ENCODE results near the gene DPEP2. TPM values are rescaled to one million over a fixed set of nuclear protein-coding genes. Genes with fewer than 3 reads are reported as not detected.

The DPEP2 gene
- total RNA-seq, 1 donor from 2014 or later: 0.99 TPM

DNA sequence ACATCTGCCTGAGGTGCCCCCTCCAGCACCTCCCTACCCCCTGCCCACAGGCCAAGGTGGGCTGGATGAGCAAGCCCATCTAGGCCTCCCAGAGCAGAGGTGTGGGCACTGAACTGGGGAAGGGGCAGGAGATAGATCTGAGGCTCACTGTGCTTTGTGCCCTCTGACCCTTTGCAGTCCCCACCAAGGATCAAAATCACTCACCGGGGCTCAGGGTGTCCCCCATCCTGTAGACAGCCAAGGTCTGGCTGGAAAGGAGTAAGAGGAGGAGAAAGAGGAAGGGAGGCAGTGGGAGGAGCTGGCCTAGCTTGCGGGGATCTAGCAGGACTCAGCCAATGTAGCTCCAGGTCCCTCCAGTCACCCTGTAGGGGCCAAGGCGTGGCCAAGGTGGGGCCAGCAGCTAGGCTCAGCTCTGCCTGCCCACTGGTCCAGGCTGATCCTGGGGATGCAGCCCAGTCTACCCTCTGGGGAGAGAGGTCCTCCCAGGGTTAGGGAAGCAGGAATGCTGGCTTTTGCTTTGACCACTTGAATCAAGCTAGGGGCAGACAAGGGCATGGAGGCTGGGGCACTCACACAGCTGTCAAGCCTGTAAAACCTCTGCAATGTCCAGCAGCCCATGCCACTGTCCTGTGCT lies 32.6 kb downstream of the DPEP2 start:
- no peaks in the 10 kb centered on the region for H3K9me3 ChIP-seq (replicated peaks)
- H3K36me3 ChIP-seq: peaks cover 17% of the 10 kb centered on the region
- peaks cover 78% of the 10 kb centered on the region for H3K4me1 ChIP-seq
- intact Hi-C loops (cut with micrococcal nuclease): no loop called here
- H3K27ac ChIP-seq (replicated peaks): peak overlapping the region; percentile 100
- H3K27me3 ChIP-seq (ENCODE audit: low read depth): no peaks in the 10 kb centered on the region
- TF ChIP-seq, protein P1, sequence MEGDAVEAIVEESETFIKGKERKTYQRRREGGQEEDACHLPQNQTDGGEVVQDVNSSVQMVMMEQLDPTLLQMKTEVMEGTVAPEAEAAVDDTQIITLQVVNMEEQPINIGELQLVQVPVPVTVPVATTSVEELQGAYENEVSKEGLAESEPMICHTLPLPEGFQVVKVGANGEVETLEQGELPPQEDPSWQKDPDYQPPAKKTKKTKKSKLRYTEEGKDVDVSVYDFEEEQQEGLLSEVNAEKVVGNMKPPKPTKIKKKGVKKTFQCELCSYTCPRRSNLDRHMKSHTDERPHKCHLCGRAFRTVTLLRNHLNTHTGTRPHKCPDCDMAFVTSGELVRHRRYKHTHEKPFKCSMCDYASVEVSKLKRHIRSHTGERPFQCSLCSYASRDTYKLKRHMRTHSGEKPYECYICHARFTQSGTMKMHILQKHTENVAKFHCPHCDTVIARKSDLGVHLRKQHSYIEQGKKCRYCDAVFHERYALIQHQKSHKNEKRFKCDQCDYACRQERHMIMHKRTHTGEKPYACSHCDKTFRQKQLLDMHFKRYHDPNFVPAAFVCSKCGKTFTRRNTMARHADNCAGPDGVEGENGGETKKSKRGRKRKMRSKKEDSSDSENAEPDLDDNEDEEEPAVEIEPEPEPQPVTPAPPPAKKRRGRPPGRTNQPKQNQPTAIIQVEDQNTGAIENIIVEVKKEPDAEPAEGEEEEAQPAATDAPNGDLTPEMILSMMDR (IDR thresholded peaks at IDR 0.05; ENCODE audit: borderline replicate concordance): no peak
- no peak for DNase-seq
- H3K4me3 ChIP-seq: peak overlapping the region; percentile 96

DNA sequence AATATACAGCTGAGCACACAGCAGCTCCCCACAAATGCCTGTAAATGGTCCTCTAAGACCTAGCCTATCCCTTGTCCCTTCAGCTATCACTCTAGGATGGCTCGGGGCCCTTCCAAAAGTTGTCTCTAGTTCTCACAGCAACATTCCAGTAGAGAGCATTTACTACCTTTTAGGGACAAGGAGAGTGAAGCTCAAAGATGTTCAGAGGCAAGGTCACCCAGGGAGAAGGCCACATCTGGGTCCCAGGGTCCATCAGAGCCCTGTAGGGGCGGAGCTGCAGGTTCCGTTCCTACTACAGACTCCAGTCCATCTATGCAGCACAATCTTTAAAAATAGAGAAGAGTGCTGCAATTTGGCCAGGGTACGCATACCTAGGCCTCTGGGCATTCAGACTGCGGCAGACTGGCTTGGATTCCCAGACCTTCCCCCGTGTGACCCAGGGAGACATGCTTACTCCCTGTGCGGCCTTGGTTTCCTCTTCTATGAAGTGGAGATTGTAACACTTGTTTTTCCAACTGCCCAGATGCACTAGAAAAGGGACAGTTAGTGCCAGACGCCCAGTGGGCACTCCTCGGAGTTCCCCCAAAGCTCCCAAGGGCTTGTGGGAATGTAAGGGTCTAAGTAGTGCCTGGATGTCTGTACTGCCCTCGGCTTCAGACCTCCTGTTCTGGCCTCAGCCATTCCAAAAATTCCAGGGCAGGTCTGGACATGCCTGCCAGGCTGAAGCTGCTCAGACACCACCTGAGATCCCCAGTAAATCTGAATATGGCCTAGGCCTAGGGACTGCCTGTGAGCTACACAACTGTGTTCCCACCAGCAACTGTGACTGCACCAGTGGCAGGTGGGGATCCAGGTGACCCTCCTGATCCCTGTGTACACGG lies 33.4 kb downstream of the DPEP2 start:
- TF ChIP-seq, protein P1 (IDR thresholded peaks at IDR 0.05; ENCODE audit: borderline replicate concordance): no peak
- DNase-seq: no peak
- no peaks in the 10 kb centered on the region for H3K9me3 ChIP-seq (replicated peaks)
- peak overlapping the region; percentile 96 for H3K4me3 ChIP-seq
- H3K27ac ChIP-seq (replicated peaks): peak overlapping the region; percentile 100
- peaks cover 86% of the 10 kb centered on the region for H3K4me1 ChIP-seq
- no peaks in the 10 kb centered on the region for H3K27me3 ChIP-seq (ENCODE audit: low read depth)
- intact Hi-C loops (cut with micrococcal nuclease): no loop called here
- peaks cover 25% of the 10 kb centered on the region for H3K36me3 ChIP-seq

DNA sequence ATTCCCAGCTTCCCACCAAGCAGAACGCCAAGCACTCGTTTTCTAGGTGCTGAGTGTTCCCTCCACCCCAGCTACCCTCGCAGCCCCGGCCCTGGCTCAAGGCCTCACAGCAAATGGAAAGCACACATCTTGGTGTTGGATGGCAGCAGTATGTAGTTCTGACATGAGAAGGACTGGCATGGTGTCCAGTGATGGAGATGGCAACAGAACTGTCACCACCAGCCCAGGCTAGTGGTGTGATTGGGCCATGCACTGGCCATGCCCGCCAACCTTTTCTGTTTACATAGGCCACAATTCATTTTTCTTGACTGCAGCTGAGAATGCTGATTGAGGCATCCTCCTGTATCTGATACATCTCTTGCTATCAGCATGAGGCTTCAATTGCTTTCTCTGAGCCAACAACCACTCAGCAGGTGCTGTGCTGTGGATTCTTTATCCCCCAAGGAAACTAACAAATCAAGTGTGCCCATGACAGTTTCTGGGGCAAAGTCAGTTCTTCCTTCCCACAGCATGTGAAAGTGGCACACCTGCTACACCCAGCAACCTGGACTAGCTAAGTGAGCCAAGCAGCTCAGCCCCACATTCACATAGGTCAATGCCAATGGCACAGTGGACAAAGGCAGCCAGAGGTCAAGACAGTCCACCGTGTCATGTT lies 34.7 kb downstream of the DPEP2 start:
- Histone ChIP-seq H3K4me1 (peaks cover 98% of the 10 kb centered on the region), H3K4me3 (peak overlapping the region; percentile 96), H3K36me3 (peaks cover 36% of the 10 kb centered on the region), H3K27me3 (ENCODE audit: low read depth) (no peaks in the 10 kb centered on the region), H3K27ac (replicated peaks) (peak overlapping the region; percentile 100), H3K9me3 (replicated peaks) (no peaks in the 10 kb centered on the region)
- TF ChIP-seq, protein P1 (IDR thresholded peaks at IDR 0.05; ENCODE audit: borderline replicate concordance): no peak
- intact Hi-C loops (cut with micrococcal nuclease): no loop called here
- no peak for DNase-seq

DNA sequence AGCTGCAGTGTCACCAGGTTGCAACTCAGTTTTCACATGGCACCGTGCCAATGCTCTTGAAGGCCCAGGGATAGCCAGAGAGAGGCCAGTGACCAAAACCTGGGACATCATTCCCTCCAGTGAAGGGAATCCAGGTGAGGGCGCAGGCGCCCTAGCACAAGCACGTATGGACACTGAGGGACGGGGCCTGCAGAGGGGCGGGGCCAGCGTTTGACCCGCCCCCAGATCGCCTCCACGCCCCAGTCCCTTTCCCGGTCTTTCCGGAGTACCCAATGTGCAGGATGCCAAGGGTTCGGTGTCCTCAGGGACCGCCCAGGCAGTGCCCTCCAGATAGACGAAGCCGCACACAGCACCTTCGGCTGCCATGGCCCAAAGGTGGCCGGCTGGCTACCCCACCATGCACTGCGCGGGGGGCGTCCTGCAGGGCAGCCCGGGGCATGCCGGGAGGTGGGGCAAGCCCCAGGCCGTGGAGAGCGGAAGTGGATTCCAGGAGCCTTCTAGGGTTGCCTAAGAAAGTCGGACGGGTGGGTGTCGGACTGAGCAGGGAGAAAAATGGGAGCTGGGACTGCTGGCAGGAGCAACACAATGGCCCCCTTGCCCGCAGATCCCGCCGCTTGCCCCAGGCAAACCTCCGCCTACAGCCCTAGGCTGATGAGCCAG lies 35.5 kb downstream of the DPEP2 start:
- peak overlapping the region; percentile 96 for H3K4me3 ChIP-seq
- H3K36me3 ChIP-seq: peaks cover 41% of the 10 kb centered on the region
- peak overlapping the region; percentile 100 for H3K27ac ChIP-seq (replicated peaks)
- peaks cover 98% of the 10 kb centered on the region for H3K4me1 ChIP-seq
- intact Hi-C loops (cut with micrococcal nuclease): no loop called here
- no peaks in the 10 kb centered on the region for H3K27me3 ChIP-seq (ENCODE audit: low read depth)
- no peaks in the 10 kb centered on the region for H3K9me3 ChIP-seq (replicated peaks)
- no peak for DNase-seq
- TF ChIP-seq, protein P1 (IDR thresholded peaks at IDR 0.05; ENCODE audit: borderline replicate concordance): no peak

DNA sequence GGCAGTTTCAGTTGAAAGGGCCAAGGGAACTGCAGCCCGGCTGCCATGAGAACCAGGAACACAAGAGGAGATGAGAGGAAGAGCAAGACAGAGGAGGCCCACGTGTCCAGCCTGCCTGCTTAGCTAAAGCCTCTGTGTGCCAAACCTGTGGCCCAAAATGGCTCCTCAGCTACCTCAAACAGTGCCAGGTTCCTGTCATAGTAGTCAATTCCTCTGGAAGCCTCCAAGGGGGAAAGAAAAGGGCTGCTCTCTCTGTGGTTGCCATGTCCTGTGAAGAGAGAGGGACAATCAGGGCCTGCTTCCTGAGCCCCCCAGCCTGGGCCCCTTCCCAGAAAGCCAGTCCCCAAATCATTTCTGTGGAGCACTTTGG lies 36.0 kb downstream of the DPEP2 start:
- no peaks in the 10 kb centered on the region for H3K9me3 ChIP-seq (replicated peaks)
- H3K4me3 ChIP-seq: peak overlapping the region; percentile 96
- H3K36me3 ChIP-seq: peaks cover 46% of the 10 kb centered on the region
- TF ChIP-seq, protein P1 (IDR thresholded peaks at IDR 0.05; ENCODE audit: borderline replicate concordance): no peak
- H3K4me1 ChIP-seq: peaks cover 100% of the 10 kb centered on the region
- H3K27me3 ChIP-seq (ENCODE audit: low read depth): no peaks in the 10 kb centered on the region
- intact Hi-C loops (cut with micrococcal nuclease): no loop called here
- DNase-seq: no peak
- H3K27ac ChIP-seq (replicated peaks): peak overlapping the region; percentile 100
